Kidney capillary endothelial cell (primary cell): ENCODE measurements around the gene NR4A1.

Source experiments
- DNase-seq: peaks from one replicate; pipeline ENCODE4 v3.0.0-alpha.2; 2018; ENCODE audit warnings: low spot score

Gene NR4A1

DNA sequence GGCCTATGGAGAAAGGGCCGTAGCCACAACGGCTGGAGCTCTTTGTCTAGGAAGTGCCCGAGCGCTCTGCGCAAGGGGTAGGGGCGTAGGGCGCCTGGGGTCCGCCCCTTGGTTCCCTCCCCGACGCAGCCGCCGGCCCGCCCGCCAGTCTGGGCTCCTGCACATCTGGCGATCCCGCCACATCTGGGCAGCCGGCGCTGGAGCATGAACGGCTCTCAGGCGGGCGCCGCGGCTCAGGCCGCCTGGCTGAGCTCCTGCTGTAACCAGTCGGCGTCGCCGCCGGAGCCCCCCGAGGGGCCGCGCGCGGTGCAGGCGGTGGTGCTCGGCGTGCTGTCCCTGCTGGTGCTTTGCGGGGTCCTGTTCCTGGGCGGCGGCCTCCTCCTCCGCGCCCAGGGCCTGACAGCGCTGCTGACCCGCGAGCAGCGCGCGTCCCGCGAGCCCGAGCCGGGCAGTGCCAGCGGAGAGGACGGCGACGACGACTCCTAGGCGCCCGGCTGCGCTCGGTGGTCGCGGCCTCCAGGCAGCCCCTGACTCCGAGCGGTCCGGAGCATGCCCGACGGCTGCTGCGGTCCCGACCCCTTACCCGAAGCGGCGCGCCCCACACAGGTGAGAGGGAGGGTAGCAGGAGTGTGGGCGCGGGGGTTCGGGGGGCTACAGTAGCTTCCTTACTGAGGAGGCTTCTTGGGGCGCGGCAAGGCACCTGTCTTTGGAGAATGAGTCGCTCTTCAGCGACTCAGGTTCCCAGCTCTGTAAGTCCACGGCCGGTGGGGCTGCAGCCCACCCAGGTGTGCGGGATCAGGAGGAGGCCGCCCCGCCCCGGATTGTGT lies 28.5 kb downstream of the NR4A1 start, which contains the start of gene SMIM41:
TSS of gene SMIM41 (plus strand) at position 129 of the 827 bp plus-strand sequence. CDS start at position 205, 76 bp downstream.
- DNase-seq = no peak

- DNase-seq = no peak
Measured at GRCh38 chr12:52080403-52081251, 29.4 kb downstream of the NR4A1 start.

GRCh38 chr12:52081263-52081733 lies 30.1 kb downstream of the NR4A1 start:
- no peak for DNase-seq

- DNase-seq = no peak
Measured at GRCh38 chr12:52082026-52082668, 30.9 kb downstream of the NR4A1 start.

DNA sequence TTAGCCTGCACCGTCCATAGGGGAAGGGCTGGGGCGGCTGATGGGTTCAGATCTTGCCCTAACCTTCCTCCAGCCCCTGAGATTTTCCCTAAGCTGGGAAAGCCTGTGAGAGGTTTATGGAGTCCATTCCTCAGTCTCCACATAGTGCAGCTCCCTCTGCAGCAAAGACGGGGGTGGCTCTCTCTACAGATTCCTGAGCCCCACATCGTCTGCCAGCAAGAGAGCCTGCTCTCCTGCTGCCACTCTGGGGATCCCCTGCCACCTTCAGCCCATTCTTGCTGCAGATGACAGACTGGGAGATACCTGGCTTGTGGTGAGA lies 31.4 kb downstream of the NR4A1 start:
- no peak for DNase-seq

- DNase-seq = peak; percentile 58
Measured at GRCh38 chr12:52082988-52083637, 31.9 kb downstream of the NR4A1 start.

- DNase-seq = no peak
Measured at GRCh38 chr12:52083638-52083996, 32.4 kb downstream of the NR4A1 start.

- no peak for DNase-seq
Measured at GRCh38 chr12:52084491-52085231, 33.4 kb downstream of the NR4A1 start.

DNA sequence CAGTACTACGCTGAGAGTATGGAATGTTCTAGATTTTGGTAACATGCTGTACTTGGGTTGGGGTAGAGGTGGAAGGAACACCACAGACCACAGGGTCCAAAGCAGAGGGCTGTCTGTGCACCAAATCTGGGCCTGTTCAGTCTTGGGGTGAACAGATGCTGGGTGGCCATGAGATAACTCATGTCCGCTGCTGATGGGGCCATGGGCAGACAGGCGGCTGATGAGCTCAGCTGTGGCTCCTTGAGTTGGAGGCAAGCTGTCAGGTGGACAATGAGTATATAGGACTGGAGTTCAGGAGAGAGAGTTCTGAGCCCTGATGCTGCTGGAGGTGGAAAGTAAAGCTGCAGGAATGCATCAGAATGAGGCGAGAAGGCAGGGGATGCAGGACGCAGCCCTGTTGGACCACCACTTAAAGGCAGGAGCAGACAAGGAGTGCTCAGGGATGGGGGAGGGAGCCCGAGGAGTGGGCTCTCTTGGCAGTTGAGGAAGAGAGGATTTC lies 34.5 kb downstream of the NR4A1 start:
- DNase-seq = no peak

GRCh38 chr12:52086366-52086765 lies 35.1 kb downstream of the NR4A1 start:
- DNase-seq = no peak

GRCh38 chr12:52086944-52087835 lies 35.9 kb downstream of the NR4A1 start:
- DNase-seq = no peak

DNA sequence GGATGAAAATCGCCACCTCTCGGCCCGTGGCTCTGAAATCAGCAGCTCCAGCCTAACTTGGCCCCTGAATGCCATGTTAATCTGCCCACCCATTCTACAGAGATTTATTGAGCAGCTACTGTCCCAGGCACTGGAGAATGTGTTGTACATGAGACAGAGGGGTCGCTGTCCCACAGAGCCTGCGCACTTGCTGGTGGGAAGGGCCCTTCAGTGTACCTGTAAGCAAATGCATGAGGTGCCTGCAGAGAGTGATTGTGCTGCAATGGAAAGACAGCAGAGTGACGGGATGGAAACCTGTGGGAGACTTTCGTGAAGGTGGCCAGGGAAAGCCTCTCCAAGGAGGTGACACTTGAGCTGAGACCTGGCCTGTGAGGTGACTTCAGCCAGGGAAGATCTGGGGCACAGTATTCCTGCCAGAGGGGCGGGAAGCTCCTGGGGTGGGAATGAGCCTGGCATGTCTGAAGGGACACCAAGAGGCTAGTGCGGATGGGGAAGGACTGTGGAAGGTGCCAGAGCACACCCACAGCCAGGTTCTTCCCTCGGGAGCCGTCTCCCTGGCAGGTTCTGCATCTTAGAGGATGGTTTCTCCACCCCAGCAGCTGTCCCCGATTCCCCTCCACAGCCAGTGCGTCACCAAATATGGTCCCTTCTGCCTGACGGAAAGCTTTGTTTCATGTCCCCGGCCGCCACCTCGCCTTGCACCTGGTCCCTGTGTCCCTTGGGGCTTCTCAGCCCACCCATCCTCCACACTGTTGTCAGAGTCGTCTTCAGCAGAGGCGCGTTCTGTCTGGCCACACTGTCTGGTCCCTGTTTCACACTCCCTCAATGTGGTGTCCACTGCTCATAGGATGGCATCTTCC lies 36.9 kb downstream of the NR4A1 start:
- no peak for DNase-seq

DNA sequence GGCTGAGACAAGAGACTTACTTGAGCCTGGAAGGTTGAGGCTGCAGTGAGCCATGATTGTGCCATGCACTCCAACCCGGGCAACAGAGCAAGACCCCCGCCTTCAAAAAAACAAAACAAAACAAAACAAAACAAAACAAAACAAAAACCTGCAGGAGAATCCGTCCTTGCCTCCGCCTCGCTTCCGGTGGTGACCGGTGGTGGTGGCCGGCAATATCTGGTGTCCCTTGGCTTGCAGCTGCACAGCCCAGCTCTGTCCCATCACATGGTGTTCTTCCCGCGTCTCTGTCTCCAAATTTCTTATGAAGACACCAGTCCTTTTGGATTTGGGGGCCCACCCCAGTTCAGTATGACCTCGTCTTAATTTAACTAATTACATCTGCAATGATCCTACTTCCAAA lies 38.2 kb downstream of the NR4A1 start:
- no peak for DNase-seq

- DNase-seq = no peak
Measured at GRCh38 chr12:52090291-52090690, 39.0 kb downstream of the NR4A1 start.

DNA sequence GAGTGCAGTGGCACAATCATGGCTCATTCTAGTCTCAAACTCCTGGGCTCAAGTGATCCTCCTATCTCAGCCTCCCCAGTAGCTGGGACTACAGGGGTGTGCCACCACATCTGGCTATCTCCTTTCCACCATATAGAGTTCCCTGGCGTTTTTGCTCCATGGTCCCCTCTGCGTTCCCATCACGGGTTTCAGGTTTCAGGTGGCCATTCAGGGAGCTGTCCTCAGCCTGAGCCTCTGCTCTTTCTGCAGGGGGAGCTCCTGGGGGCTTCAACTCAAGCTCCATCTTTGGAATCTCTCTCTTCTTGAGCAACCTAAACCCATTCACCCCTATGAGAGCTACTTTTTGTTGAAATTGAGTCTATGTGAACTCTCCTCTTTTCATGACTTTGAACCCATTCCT lies 39.8 kb downstream of the NR4A1 start:
- DNase-seq = no peak

- DNase-seq = no peak
Measured at GRCh38 chr12:52091869-52092268, 40.6 kb downstream of the NR4A1 start.

GRCh38 chr12:52093346-52093745 lies 42.1 kb downstream of the NR4A1 start:
- no peak for DNase-seq

DNA sequence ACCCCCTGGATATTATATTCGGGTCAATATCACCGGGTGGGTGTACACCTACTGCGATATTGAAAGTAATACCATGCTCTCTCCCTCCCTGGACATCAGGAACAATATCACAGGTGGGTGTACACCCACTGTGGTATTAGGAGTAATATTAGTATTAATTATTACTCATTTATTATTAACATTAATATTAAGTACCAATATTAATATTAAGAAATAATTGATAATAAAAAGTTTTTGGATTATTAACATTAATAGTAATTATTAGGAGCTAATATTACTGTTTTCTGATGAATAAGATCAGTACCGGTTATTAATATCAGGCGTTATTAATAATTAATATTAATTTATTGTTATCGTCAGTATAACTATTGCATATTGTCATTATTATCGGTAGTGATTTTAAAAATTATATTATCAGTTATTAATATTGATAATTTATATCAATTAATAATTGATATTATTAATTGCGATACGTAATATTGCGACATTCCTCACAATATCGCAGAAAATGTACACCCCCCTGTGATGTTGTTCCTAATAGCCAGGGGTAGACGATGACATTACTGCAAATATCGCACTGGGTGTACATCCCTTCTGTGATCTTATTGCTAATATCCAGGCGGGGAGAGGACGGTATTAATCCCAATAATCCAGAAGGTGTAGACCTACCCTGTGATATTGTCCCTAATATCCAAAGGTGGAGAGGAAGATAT lies 45.2 kb downstream of the NR4A1 start:
- DNase-seq = no peak
